ENCODE results near the gene COL10A1.

- TF ChIP-seq POLR2AphosphoS5 (IDR thresholded peaks at IDR 0.05) (no peak), POLR2A (IDR thresholded peaks at IDR 0.05) (no peak)
Observed at GRCh38 chr6:116101302-116101718, 24.6 kb downstream of the COL10A1 start.

Data from breast epithelium (tissue), 3 donors.